Retinal pigment epithelial cell (primary cell): ENCODE measurements around the gene OLFM3.

Experiments used
- DNase-seq: peaks from one replicate; pipeline ENCODE4 v3.0.0-alpha.2; 2010; ENCODE audit warnings: low read depth
- H3K4me3 ChIP-seq: 2 replicates; pipeline ENCODE4 v1.5.1; 2011; ENCODE audit warnings: mild to moderate bottlenecking, low read length, control low read depth, moderate library complexity
- TF ChIP-seq, protein P1 (sequence below): conservative IDR thresholded peaks from 2 replicates; pipeline ENCODE4 v1.5.1; 2011; ENCODE audit warnings: low read depth, low read length, control low read depth, inconsistent platforms

OLFM3 gene

DNA sequence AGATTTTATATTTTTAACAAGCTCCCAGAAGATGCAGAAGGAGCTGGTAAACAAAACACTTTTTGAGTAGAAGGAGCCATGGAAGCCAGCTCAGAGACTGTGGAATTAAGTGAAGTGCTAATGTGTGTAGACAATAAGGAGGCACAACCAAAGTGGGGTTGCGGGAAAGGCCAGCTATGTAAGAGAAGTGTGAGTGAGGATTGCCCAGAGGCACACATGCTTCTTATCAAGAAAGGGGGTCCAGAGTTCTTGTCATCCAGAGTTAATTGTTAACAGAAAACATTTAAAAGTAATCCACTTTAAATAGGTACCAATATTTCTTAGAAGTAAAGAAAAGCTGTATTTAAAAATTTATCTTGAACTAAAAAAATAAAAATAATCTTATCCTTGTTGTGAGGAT is 136.8 kb downstream of the OLFM3 start:
- TF ChIP-seq, protein P1, sequence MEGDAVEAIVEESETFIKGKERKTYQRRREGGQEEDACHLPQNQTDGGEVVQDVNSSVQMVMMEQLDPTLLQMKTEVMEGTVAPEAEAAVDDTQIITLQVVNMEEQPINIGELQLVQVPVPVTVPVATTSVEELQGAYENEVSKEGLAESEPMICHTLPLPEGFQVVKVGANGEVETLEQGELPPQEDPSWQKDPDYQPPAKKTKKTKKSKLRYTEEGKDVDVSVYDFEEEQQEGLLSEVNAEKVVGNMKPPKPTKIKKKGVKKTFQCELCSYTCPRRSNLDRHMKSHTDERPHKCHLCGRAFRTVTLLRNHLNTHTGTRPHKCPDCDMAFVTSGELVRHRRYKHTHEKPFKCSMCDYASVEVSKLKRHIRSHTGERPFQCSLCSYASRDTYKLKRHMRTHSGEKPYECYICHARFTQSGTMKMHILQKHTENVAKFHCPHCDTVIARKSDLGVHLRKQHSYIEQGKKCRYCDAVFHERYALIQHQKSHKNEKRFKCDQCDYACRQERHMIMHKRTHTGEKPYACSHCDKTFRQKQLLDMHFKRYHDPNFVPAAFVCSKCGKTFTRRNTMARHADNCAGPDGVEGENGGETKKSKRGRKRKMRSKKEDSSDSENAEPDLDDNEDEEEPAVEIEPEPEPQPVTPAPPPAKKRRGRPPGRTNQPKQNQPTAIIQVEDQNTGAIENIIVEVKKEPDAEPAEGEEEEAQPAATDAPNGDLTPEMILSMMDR: no peak
- DNase-seq: no peak

DNA sequence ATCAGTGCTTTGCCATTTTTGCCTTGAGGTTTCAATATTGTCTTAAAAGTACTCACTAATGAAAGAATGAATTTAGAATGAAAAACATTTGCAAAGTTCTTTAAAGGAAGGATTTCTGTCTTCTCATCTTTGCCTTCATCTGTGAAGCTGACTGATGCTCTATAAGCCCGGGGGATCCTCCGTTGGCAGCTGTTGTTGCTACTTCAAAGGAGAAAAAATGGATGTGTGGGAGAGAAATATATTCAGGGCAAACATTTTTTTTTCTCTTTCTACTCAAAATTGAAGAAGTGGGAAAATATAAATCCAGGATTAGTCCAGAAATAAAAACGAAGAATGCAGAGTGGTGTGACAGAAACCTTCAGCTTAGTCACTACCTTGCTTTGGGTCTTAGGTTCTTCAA is 142.5 kb downstream of the OLFM3 start:
- TF ChIP-seq, protein P1: no peak
- no peak overlapping the region for H3K4me3 ChIP-seq
- DNase-seq: no peak

More for the DNA sequence above, 136.8 kb downstream of the OLFM3 start:
- H3K4me3 ChIP-seq: no peak overlapping the region

DNA sequence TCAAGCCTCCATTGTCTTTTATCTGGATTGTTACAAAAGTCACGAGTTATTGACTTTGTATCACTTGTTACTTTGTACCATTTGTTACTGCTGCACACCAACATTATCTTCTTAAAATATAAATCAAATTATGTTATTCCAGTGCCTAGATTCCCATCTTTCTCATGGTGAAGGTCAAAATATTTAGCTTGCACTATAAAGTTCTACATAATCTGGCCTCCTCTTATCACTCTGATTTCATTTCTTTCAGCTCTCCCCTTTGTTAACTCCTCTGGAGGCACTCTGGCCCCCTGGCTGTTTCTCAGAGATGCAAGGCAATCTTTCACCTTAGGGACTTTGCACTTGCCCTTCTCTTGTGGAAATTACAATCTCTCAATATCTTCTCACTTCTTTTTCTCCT is 143.8 kb downstream of the OLFM3 start:
- DNase-seq: no peak
- no peak overlapping the region for H3K4me3 ChIP-seq
- TF ChIP-seq, protein P1: no peak

GRCh38 chr1:101849356-101849755 is 147.4 kb downstream of the OLFM3 start:
- H3K4me3 ChIP-seq: no peak overlapping the region
- TF ChIP-seq, protein P1: no peak
- no peak for DNase-seq

GRCh38 chr1:101847626-101848025 is 149.1 kb downstream of the OLFM3 start:
- no peak overlapping the region for H3K4me3 ChIP-seq
- TF ChIP-seq, protein P1: no peak
- DNase-seq: no peak

DNA sequence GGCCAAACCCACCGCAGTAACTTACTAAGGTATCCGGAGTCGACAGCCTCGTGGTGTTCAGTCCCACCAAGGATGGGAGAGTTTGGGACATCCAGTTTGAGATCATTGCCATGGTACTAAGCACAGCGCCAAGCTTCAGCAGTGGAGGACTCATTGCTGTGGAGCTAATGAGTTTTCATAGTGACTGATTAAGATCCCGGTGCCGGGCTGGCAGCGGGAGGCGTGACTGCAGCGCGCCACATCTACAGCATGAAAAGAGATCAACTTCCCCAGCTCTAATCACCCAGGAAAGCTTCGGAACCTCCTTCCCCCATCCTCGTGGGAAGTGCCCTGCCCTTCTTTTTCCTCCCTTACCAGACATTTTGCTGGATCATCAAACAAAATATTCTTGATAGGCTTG is 149.9 kb downstream of the OLFM3 start:
- DNase-seq: peak; percentile 8
- H3K4me3 ChIP-seq: peak overlapping the region; percentile 33
- TF ChIP-seq, protein P1: no peak

DNA sequence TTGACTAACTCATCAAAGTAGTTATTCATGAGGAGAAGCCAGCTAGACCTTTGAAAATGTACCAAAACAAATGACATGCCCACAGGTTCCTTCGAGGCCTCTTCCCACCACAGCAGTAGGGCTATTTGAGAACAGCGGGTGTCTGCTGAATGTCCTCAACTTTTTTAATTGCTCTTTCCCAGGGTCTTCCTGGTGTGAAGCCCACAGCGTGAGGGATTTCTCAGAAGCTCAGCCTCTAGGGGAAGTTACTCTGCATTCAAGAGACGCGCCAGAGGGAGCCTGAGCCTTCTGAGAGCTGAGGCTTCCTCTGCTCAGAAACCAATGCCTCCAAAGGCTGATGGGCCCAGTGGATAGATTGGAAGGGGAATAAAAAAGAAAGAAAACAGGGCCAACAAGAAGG is 153.6 kb downstream of the OLFM3 start:
- no peak overlapping the region for H3K4me3 ChIP-seq
- TF ChIP-seq, protein P1: no peak
- DNase-seq: no peak
